ENCODE data around the gene PLEKHA6. TPM values are rescaled to one million over a fixed set of nuclear protein-coding genes. Genes with fewer than 3 reads are reported as not detected.

The PLEKHA6 gene
- total and polyA plus RNA-seq, 2 of the 8 experiments (the other 6 are each of a cell fraction or from before 2014, with no cell fraction given) = 4.8 to 20.2 TPM

GRCh38 chr1:204216880-204217647 is 142.7 kb downstream of the PLEKHA6 start:
- H3K9me3 ChIP-seq (ENCODE audit: insufficient read depth in 2 of 2, low read depth in 1 of 2, low read length in 1 of 2) = no peaks in the 10 kb centered on the region
- H3K23ac ChIP-seq (ENCODE audit: insufficient read length) = no peak overlapping the region
- no peak overlapping the region for H3K14ac ChIP-seq (ENCODE audit: insufficient read length)
- no peak overlapping the region for H2AK5ac ChIP-seq (ENCODE audit: low read depth, low read length)
- H2BK12ac ChIP-seq (ENCODE audit: low read depth, low read length) = no peak overlapping the region
- no peaks in the 10 kb centered on the region; the same call in 1 of the 2 replicates for H3K79me1 ChIP-seq (ENCODE audit: low read depth, low read length)
- DNase-seq (ENCODE audit: low read depth in 1 of 2, low spot score in 2 of 2) (no peak), FAIRE-seq (no peak)
- H3K4ac ChIP-seq (replicated peaks; ENCODE audit: insufficient read length, low read depth, low read length) = no peak overlapping the region
- peaks cover 10% of the 10 kb centered on the region; the same call in 1 of the 2 replicates for H3K23me2 ChIP-seq (ENCODE audit: low read depth, low read length)
- H3K56ac ChIP-seq (replicated peaks; ENCODE audit: insufficient read length, low read depth, low read length) = no peak overlapping the region
- H4K5ac ChIP-seq (ENCODE audit: insufficient read length, low read depth, low read length) = no peak overlapping the region
- H3K4me1 ChIP-seq (replicated peaks in 1 of 4; ENCODE audit: control insufficient read depth in 3 of 4, insufficient read depth in 4 of 4, low read length in 3 of 4) = peaks cover 0 to 4% (median 2%) of the 10 kb centered on the region in 4 experiments; a peak in 3 of 7 replicates
- H4K8ac ChIP-seq (ENCODE audit: extremely low read depth, insufficient read depth, low read length) = no peak overlapping the region; the same call in 1 of the 2 replicates
- H4K20me1 ChIP-seq (replicated peaks in 1 of 2; ENCODE audit: control insufficient read depth in 1 of 2, insufficient read depth in 2 of 2, low read length in 2 of 2) = no peaks in the 10 kb centered on the region
- H3K27ac ChIP-seq (ENCODE audit: low read depth, low read length) = no peak overlapping the region
- ChIA-PET POLR2A (ENCODE audit: partially characterized antibody) (interaction anchor here (0.5 kb wide), 1 partner anchor 31 kb away, joined by 4 read pairs; no protein-coding TSS in a partner anchor), CTCF (ENCODE audit: partially characterized antibody) (interaction anchor here (0.5 to 9.9 kb wide), 18 partner anchors 10 to 845 kb away, joined by 3 to 156 read pairs (median 6); partner anchors contain the start of genes PLEKHA6 and REN)
- no peak overlapping the region for H3K4me3 ChIP-seq (ENCODE audit: extremely low read depth in 1 of 4, insufficient read depth in 2 of 4, low read depth in 3 of 4, low read length in 4 of 4)
- no peak overlapping the region for H2BK5ac ChIP-seq (ENCODE audit: low read depth, low read length)
- no peak overlapping the region for H3K18ac ChIP-seq (ENCODE audit: extremely low read depth, low read length)
- H2BK120ac ChIP-seq (replicated peaks; ENCODE audit: low read depth, low read length) = no peak overlapping the region
- no peaks in the 10 kb centered on the region for H3K79me2 ChIP-seq (ENCODE audit: control insufficient read depth in 1 of 2, insufficient read depth in 2 of 2, low read length in 2 of 2)
- no peaks in the 10 kb centered on the region for H3K36me3 ChIP-seq (ENCODE audit: control insufficient read depth in 2 of 4, insufficient read depth in 4 of 4, low read length in 3 of 4)
- H2AFZ ChIP-seq (ENCODE audit: low read length) = no peak overlapping the region
- H3K27me3 ChIP-seq (replicated peaks in 1 of 4; ENCODE audit: control insufficient read depth in 3 of 4, extremely low read depth in 1 of 4, insufficient read depth in 3 of 4, low read length in 3 of 4) = no peaks in the 10 kb centered on the region
- H4K91ac ChIP-seq (replicated peaks; ENCODE audit: insufficient read length, low read length) = no peak overlapping the region
- WGBS, 2 experiments (ENCODE audit: extremely low coverage in 1 of 2, insufficient coverage in 1 of 2, insufficient read length in 1 of 2, insufficient replicate concordance in 2 of 2, low coverage in 1 of 2, low lambda C conversion rate in 2 of 2, missing lambda C conversion rate in 1 of 2) = 88% methylated on average over 11 of the region's 11 CpGs; no CpG with 5 or more reads in 1 of the 2 experiments
- H2BK15ac ChIP-seq (ENCODE audit: low read length) = no peak overlapping the region
- H3K9ac ChIP-seq (replicated peaks in 1 of 4; ENCODE audit: extremely low read depth in 1 of 4, low read depth in 3 of 4, low read length in 3 of 4) = no peak overlapping the region
- H3K4me2 ChIP-seq (ENCODE audit: insufficient read depth in 1 of 2, low read depth in 2 of 2, low read length in 2 of 2) = no peak overlapping the region
- H2BK20ac ChIP-seq (ENCODE audit: low read length) = no peak overlapping the region
- TF ChIP-seq EGR1 (IDR thresholded peaks at IDR 0.05; ENCODE audit: borderline replicate concordance, low read depth, low read length) (no peak), ZNF274 (IDR thresholded peaks at IDR 0.05; ENCODE audit: borderline replicate concordance, extremely low read depth, low read length) (no peak), BRCA1 (IDR thresholded peaks at IDR 0.05; ENCODE audit: low read depth, low read length) (no peak), CTCF (IDR thresholded peaks at IDR 0.05; ENCODE audit: control extremely low read depth in 1 of 3, insufficient read depth in 1 of 3, low read depth in 1 of 3, low read length in 3 of 3) (no peak), KDM1A (IDR thresholded peaks at IDR 0.05; ENCODE audit: borderline replicate concordance, low read length) (peak; percentile 43; the same call in 1 of the 2 replicates), KDM4A (IDR thresholded peaks at IDR 0.05; ENCODE audit: low read depth, low read length, severe bottlenecking) (no peak), ATF2 (IDR thresholded peaks at IDR 0.05; ENCODE audit: low read length) (no peak)
